Activated CD4-positive, alpha-beta T cell treated with anti-CD3 and anti-CD28 coated beads, Interleukin-2, amount 10 ng/mL, durations not matched to agents 7 days and 5 days (primary cell): ENCODE measurements around the gene NAT10. TPM values are rescaled to one million over a fixed set of nuclear protein-coding genes. Genes with fewer than 3 reads are reported as not detected.

Source experiments
- CTCF ChIA-PET: fragments of 350-600 bp; sonication (Branson Sonifier 250); formaldehyde crosslinking; loops from one replicate; lab custom pipeline; 2021; ENCODE audit warnings: antibody characterized with exemption; lab: Charles Lee
- POLR2A ChIA-PET: fragments of 350-600 bp; sonication (Branson Sonifier 250); formaldehyde crosslinking; loops from one replicate; lab custom pipeline; 2021; ENCODE audit warnings: antibody characterized with exemption; lab: Charles Lee
- DNase-seq: peaks from one replicate; pipeline ENCODE4 v3.0.0-alpha.2; 2020
- H3K27ac Mint-ChIP-seq: one replicate; pipeline ENCODE4 v1.8.0; 2021; ENCODE audit warnings: mild to moderate bottlenecking, moderate library complexity, mixed read lengths
- H3K27me3 Mint-ChIP-seq: one replicate; pipeline ENCODE4 v1.8.0; 2021; ENCODE audit warnings: mixed read lengths
- H3K36me3 Mint-ChIP-seq: one replicate; pipeline ENCODE4 v1.8.0; 2021; ENCODE audit warnings: low read depth, mixed read lengths
- H3K4me1 Mint-ChIP-seq: one replicate; pipeline ENCODE4 v1.8.0; 2021; ENCODE audit warnings: mixed read lengths
- H3K4me3 Mint-ChIP-seq: one replicate; pipeline ENCODE4 v1.8.0; 2021; ENCODE audit warnings: mild to moderate bottlenecking, moderate library complexity, mixed read lengths
- H3K9me3 Mint-ChIP-seq: one replicate; pipeline ENCODE4 v1.8.0; 2021; ENCODE audit warnings: mixed read lengths
- total RNA-seq, 2 experiments: library from RNA; stranded (reverse); gene quantifications; one replicate each; pipeline ENCODE4 v1.2.3, GENCODE V29; 2021

The NAT10 gene
- total RNA-seq, 2 experiments from 2014 or later: 73.4 to 82.2 TPM

- DNase-seq: no peak
- ChIA-PET CTCF (interaction anchor here (1.6 to 2.8 kb wide), 2 partner anchors 8 to 15 kb away, joined by 5 to 12 read pairs; no protein-coding TSS in a partner anchor), POLR2A (no interaction called here)
- Mint-ChIP-seq H3K4me3 (no peak overlapping the region), H3K9me3 (no peaks in the 10 kb centered on the region), H3K36me3 (no peaks in the 10 kb centered on the region), H3K27me3 (peaks cover 2% of the 10 kb centered on the region), H3K27ac (no peak overlapping the region), H3K4me1 (no peaks in the 10 kb centered on the region)
These were observed 60.5 kb downstream of the NAT10 start for GRCh38 chr11:34165786-34166555.

- no peak for DNase-seq
- H3K4me3 Mint-ChIP-seq: no peak overlapping the region
- no peaks in the 10 kb centered on the region for H3K9me3 Mint-ChIP-seq
- H3K27me3 Mint-ChIP-seq: peaks cover 2% of the 10 kb centered on the region
- no peak overlapping the region for H3K27ac Mint-ChIP-seq
- ChIA-PET CTCF (interaction anchor here (1.6 kb wide), 1 partner anchor 14 kb away, joined by 5 read pairs; no protein-coding TSS in a partner anchor), POLR2A (no interaction called here)
- H3K4me1 Mint-ChIP-seq: no peaks in the 10 kb centered on the region
- H3K36me3 Mint-ChIP-seq: no peaks in the 10 kb centered on the region
These were observed 61.6 kb downstream of the NAT10 start for GRCh38 chr11:34166806-34167740.

- Mint-ChIP-seq H3K36me3 (no peaks in the 10 kb centered on the region), H3K4me1 (no peaks in the 10 kb centered on the region), H3K27ac (no peak overlapping the region), H3K4me3 (no peak overlapping the region), H3K27me3 (peaks cover 2% of the 10 kb centered on the region), H3K9me3 (no peaks in the 10 kb centered on the region)
- no peak for DNase-seq
- CTCF ChIA-PET: interaction anchor here (0.9 to 2.3 kb wide), 2 partner anchors 17 to 190 kb away, joined by 3 to 8 read pairs; partner anchors contain the start of gene ABTB2
- POLR2A ChIA-PET: no interaction called here
These were observed 62.5 kb downstream of the NAT10 start for GRCh38 chr11:34167961-34168360.

GRCh38 chr11:34168642-34169420, 63.4 kb downstream of the NAT10 start:
- POLR2A ChIA-PET: no interaction called here
- Mint-ChIP-seq H3K27ac (no peak overlapping the region), H3K9me3 (no peaks in the 10 kb centered on the region), H3K4me1 (peaks cover 3% of the 10 kb centered on the region), H3K27me3 (peaks cover 2% of the 10 kb centered on the region), H3K4me3 (no peak overlapping the region), H3K36me3 (no peaks in the 10 kb centered on the region)
- DNase-seq: no peak
- CTCF ChIA-PET: interaction anchor here (0.7 to 2.3 kb wide), 4 partner anchors 10 to 189 kb away, joined by 3 to 8 read pairs (median 3); partner anchors contain the start of gene ABTB2

- CTCF ChIA-PET: interaction anchor here (1.2 to 2.3 kb wide), 2 partner anchors 11 to 189 kb away, joined by 3 to 8 read pairs; partner anchors contain the start of gene ABTB2
These were observed 64.3 kb downstream of the NAT10 start for GRCh38 chr11:34169686-34170085.

GRCh38 chr11:34173050-34173449, 67.6 kb downstream of the NAT10 start:
- Mint-ChIP-seq H3K9me3 (no peaks in the 10 kb centered on the region), H3K36me3 (no peaks in the 10 kb centered on the region), H3K4me1 (peaks cover 22% of the 10 kb centered on the region), H3K27ac (no peak overlapping the region), H3K4me3 (no peak overlapping the region), H3K27me3 (peaks cover 7% of the 10 kb centered on the region)
- ChIA-PET CTCF (interaction anchor here (1.4 to 4.7 kb wide), 3 partner anchors 12 to 52 kb away, joined by 3 to 77 read pairs (median 6); no protein-coding TSS in a partner anchor), POLR2A (no interaction called here)
- no peak for DNase-seq

More at GRCh38 chr11:34169686-34170085, 64.3 kb downstream of the NAT10 start:
- peaks cover 8% of the 10 kb centered on the region for H3K4me1 Mint-ChIP-seq
- POLR2A ChIA-PET: no interaction called here
- peaks cover 2% of the 10 kb centered on the region for H3K27me3 Mint-ChIP-seq
- no peak overlapping the region for H3K27ac Mint-ChIP-seq
- H3K9me3 Mint-ChIP-seq: no peaks in the 10 kb centered on the region
- no peak overlapping the region for H3K4me3 Mint-ChIP-seq
- H3K36me3 Mint-ChIP-seq: no peaks in the 10 kb centered on the region
- DNase-seq: no peak

- ChIA-PET CTCF (interaction anchor here (0.6 to 4.7 kb wide), 45 partner anchors 10 to 363 kb away, joined by 3 to 77 read pairs (median 4); partner anchors contain the start of gene ABTB2), POLR2A (interaction anchor here (0.6 kb wide), 1 partner anchor 59 kb away, joined by 4 read pairs; no protein-coding TSS in a partner anchor)
- Mint-ChIP-seq H3K36me3 (no peaks in the 10 kb centered on the region), H3K9me3 (no peaks in the 10 kb centered on the region), H3K27ac (no peak overlapping the region), H3K27me3 (peaks cover 7% of the 10 kb centered on the region), H3K4me1 (peaks cover 22% of the 10 kb centered on the region), H3K4me3 (peak overlapping the region; percentile 24)
- peak; percentile 81 for DNase-seq
These were observed 69.1 kb downstream of the NAT10 start for GRCh38 chr11:34174412-34175041.

- no peak overlapping the region for H3K4me3 Mint-ChIP-seq
- DNase-seq: no peak
- CTCF ChIA-PET: interaction anchor here (1.0 to 4.7 kb wide), 13 partner anchors 12 to 190 kb away, joined by 3 to 77 read pairs (median 7); partner anchors contain the start of gene ABTB2
- no peaks in the 10 kb centered on the region for H3K9me3 Mint-ChIP-seq
- H3K36me3 Mint-ChIP-seq: no peaks in the 10 kb centered on the region
- POLR2A ChIA-PET: no interaction called here
- no peak overlapping the region for H3K27ac Mint-ChIP-seq
- peaks cover 22% of the 10 kb centered on the region for H3K4me1 Mint-ChIP-seq
- peaks cover 6% of the 10 kb centered on the region for H3K27me3 Mint-ChIP-seq
These were observed 70.0 kb downstream of the NAT10 start for GRCh38 chr11:34175284-34176019.

- Mint-ChIP-seq H3K27me3 (peaks cover 6% of the 10 kb centered on the region), H3K4me1 (peaks cover 22% of the 10 kb centered on the region), H3K4me3 (no peak overlapping the region), H3K36me3 (no peaks in the 10 kb centered on the region), H3K27ac (no peak overlapping the region), H3K9me3 (no peaks in the 10 kb centered on the region)
- ChIA-PET CTCF (interaction anchor here (1.1 to 4.7 kb wide), 2 partner anchors 10 to 16 kb away, joined by 3 to 77 read pairs; no protein-coding TSS in a partner anchor), POLR2A (no interaction called here)
- no peak for DNase-seq
These were observed 71.4 kb downstream of the NAT10 start for GRCh38 chr11:34176751-34177209.

- Mint-ChIP-seq H3K4me3 (no peak overlapping the region), H3K27me3 (peaks cover 6% of the 10 kb centered on the region), H3K36me3 (no peaks in the 10 kb centered on the region), H3K4me1 (peaks cover 22% of the 10 kb centered on the region), H3K9me3 (no peaks in the 10 kb centered on the region), H3K27ac (no peak overlapping the region)
- CTCF ChIA-PET: interaction anchor here (0.8 to 1.7 kb wide), 8 partner anchors 16 to 276 kb away, joined by 3 to 5 read pairs (median 3); partner anchors contain the start of gene ABTB2
- no peak for DNase-seq
- POLR2A ChIA-PET: no interaction called here
These were observed 72.9 kb downstream of the NAT10 start for GRCh38 chr11:34178209-34178821.
